ENCODE results near the gene HS3ST5. TPM values are rescaled to one million over a fixed set of nuclear protein-coding genes. Genes with fewer than 3 reads are reported as not detected.

Gene HS3ST5
- total RNA-seq, 6 experiments from 2014 or later, result not detected

GRCh38 chr6:114301596-114302219 is 41.1 kb downstream of the HS3ST5 start:
- Histone ChIP-seq H3K36me3 (no peaks in the 10 kb centered on the region), H3K27me3 (peaks cover 0 to 5% of the 10 kb centered on the region in 2 donors), H3K4me3 (no peak overlapping the region), H3K9me3 (no peaks in the 10 kb centered on the region), H3K4me1 (peaks cover 0 to 8% (median 0%) of the 10 kb centered on the region in 4 donors), H3K27ac (no peak overlapping the region)
- DNase-seq (no peak), ATAC-seq (peak; percentile 35 to 78 (median 70))
- 46% methylated on average over 2 of the region's 2 CpGs for WGBS (ENCODE audit: insufficient coverage, low coverage, low lambda C conversion rate, missing lambda C conversion rate)
- intact Hi-C loops (cut with DNase I), result no loop called here
- TF ChIP-seq POLR2A (IDR thresholded peaks at IDR 0.05) (no peak), CTCF (IDR thresholded peaks at IDR 0.05) (no peak)

- intact Hi-C loops (cut with DNase I), result no loop called here
- Histone ChIP-seq H3K27ac (no peak overlapping the region), H3K36me3 (no peaks in the 10 kb centered on the region), H3K4me3 (no peak overlapping the region), H3K27me3 (peaks cover 0 to 5% of the 10 kb centered on the region in 2 donors), H3K9me3 (no peaks in the 10 kb centered on the region), H3K4me1 (peaks cover 0 to 8% (median 0%) of the 10 kb centered on the region in 4 donors)
- TF ChIP-seq CTCF (IDR thresholded peaks at IDR 0.05), result no peak
- no peak for TF ChIP-seq POLR2A (IDR thresholded peaks at IDR 0.05)
- ATAC-seq (no peak), DNase-seq (no peak)
- 73% methylated on average over 6 of the region's 6 CpGs for WGBS (ENCODE audit: insufficient coverage, low coverage, low lambda C conversion rate, missing lambda C conversion rate)
Observed at GRCh38 chr6:114297135-114297534, 45.7 kb downstream of the HS3ST5 start.

GRCh38 chr6:114292431-114292830 is 50.4 kb downstream of the HS3ST5 start:
- H3K27ac ChIP-seq, result no peak overlapping the region
- no peaks in the 10 kb centered on the region for H3K27me3 ChIP-seq
- no peak for DNase-seq
- intact Hi-C loops (cut with DNase I), result no loop called here
- 43% methylated on average over 1 of the region's 1 CpG for WGBS (ENCODE audit: insufficient coverage, low coverage, low lambda C conversion rate, missing lambda C conversion rate)
- no peak for ATAC-seq
- H3K9me3 ChIP-seq, result no peaks in the 10 kb centered on the region
- H3K4me1 ChIP-seq, result no peaks in the 10 kb centered on the region
- TF ChIP-seq CTCF (IDR thresholded peaks at IDR 0.05) (no peak), POLR2A (IDR thresholded peaks at IDR 0.05) (no peak)
- H3K4me3 ChIP-seq, result no peak overlapping the region
- no peaks in the 10 kb centered on the region for H3K36me3 ChIP-seq

GRCh38 chr6:114291428-114291827 is 51.4 kb downstream of the HS3ST5 start:
- no peak overlapping the region for H3K4me3 ChIP-seq
- TF ChIP-seq CTCF (IDR thresholded peaks at IDR 0.05) (no peak), POLR2A (IDR thresholded peaks at IDR 0.05) (no peak)
- H3K36me3 ChIP-seq, result no peaks in the 10 kb centered on the region
- DNase-seq (no peak), ATAC-seq (no peak)
- 54% methylated on average over 2 of the region's 2 CpGs for WGBS (ENCODE audit: insufficient coverage, low coverage, low lambda C conversion rate, missing lambda C conversion rate)
- intact Hi-C loops (cut with DNase I), result no loop called here
- H3K9me3 ChIP-seq, result no peaks in the 10 kb centered on the region
- no peaks in the 10 kb centered on the region for H3K27me3 ChIP-seq
- H3K4me1 ChIP-seq, result no peaks in the 10 kb centered on the region
- no peak overlapping the region for H3K27ac ChIP-seq
